ENCODE results near the gene MUC5AC.
"Not testable (repeated sequence)": the region's sequence is repeated elsewhere in the genome, so short reads cannot be mapped to it uniquely, and the experiment has no call there.

Gene MUC5AC

GRCh38 chr11:1234771-1235305, 77.1 kb downstream of the MUC5AC start:
- DNase-seq (ENCODE audit: low read depth) = no peak

- no peak for DNase-seq (ENCODE audit: low read depth)
Measured at GRCh38 chr11:1235306-1235900, 77.7 kb downstream of the MUC5AC start.

DNA sequence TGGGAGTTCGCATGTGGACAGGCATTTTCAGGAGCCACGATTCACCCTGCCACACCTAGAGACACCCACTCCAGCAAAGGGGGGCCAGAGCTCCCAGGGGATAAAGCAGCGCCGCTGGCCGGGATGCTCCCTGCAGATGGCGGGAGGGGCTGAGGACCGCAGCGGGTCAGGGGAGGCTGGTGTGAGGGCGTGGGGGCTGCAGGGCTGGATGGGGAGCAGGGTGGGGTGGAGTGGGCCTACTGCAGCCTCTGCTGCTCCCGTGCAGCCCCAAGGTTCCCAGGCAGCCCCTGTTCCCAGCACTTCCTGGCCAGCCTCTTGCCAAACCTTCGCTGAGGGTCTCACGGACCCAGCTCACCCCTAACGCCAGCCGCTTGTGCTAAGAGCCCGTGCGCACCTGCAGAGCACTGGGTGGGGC, 78.2 kb downstream of the MUC5AC start:
- DNase-seq (ENCODE audit: low read depth) = no peak

DNA sequence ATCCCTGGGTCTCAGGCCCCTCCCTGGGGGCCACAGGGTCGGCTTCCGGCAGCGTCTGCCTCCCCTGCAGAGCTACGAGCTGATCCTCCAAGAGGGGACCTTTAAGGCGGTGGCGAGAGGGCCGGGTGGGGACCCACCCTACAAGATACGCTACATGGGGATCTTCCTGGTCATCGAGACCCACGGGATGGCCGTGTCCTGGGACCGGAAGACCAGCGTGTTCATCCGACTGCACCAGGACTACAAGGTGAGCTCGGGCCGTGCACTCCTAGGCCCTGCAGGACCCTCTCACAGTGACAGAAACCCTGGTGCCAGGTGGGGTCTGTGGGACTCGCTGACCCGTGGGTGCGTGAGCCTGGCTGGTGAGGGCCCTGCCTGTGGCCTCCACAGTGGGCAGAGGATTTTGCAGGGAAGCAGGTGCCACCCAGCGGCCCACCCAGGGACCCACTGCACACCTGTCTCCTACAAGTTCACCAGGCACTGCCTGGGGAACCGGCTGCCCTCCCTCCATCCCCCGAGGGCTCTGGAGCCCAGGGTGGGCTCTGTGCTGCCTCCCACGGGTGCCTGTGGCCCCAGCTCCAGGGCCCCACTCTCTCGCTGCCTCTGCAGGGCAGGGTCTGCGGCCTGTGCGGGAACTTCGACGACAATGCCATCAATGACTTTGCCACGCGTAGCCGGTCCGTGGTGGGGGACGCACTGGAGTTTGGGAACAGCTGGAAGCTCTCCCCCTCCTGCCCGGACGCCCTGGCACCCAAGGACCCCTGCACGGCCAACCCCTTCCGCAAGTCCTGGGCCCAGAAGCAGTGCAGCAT, 78.8 kb downstream of the MUC5AC start:
- no peak for DNase-seq (ENCODE audit: low read depth)

DNA sequence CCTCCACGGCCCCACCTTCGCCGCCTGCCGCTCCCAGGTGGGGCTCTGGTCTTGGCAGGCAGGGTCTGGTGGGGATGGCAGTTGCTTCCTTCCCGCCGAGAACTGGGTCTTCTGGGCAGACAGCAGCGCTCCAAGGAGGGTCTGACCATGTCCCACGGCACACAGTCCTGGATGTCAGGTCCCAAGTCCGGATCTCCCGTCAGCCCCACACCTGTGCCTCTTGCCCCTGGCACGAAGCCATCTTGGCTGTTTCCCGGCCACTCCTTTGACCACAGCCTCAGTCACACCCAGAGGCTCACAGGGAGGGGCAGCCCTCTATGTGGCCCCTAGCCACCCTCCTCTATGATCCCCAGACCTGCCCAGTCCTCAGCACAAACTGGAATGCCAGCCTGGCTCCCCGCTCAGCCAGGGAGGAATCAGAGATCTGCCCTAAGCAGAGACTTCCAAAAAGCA, 79.4 kb downstream of the MUC5AC start:
- DNase-seq (ENCODE audit: low read depth) = no peak

GRCh38 chr11:1237851-1238250, 80.1 kb downstream of the MUC5AC start:
- DNase-seq (ENCODE audit: low read depth) = no peak

GRCh38 chr11:1238767-1239595, 81.2 kb downstream of the MUC5AC start:
- DNase-seq (ENCODE audit: low read depth) = no peak

DNA sequence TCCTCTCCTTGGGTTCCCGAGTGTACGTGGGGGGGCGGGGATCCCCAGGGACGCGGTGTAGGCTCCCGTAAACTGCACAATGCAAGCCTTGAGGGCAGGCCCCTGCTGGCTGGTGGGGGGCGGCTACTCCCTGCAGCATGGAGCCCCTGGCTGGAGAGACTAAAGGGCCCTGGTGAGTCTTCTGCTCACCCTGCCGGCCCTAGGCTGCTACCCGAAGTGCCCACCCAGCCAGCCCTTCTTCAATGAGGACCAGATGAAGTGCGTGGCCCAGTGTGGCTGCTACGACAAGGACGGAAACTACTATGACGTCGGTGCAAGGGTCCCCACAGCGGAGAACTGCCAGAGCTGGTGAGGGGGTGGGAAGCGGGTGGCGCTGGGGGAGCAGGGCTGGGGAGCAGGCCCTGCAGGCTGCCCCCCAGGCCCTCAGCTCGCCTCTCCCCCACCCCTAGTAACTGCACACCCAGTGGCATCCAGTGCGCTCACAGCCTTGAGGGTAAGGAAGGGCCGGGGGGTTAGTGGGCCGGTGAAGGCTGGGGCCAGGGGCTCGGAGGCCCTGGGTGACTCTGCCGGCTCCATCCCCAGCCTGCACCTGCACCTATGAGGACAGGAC, 81.9 kb downstream of the MUC5AC start:
- no peak for DNase-seq (ENCODE audit: low read depth)

GRCh38 chr11:1240771-1241170, 83.0 kb downstream of the MUC5AC start:
- DNase-seq (ENCODE audit: low read depth) = no peak

DNA sequence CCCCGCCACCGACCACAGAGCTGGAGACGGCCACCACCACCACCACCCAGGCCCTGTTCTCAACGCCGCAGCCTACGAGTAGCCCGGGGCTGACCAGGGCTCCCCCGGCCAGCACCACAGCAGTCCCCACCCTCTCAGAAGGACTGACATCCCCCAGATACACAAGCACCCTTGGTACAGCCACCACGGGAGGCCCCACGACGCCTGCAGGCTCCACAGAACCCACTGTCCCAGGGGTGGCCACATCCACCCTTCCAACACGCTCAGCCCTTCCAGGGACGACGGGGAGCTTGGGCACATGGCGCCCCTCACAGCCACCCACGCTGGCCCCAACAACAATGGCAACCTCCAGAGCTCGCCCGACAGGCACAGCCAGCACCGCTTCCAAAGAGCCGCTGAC, 84.0 kb downstream of the MUC5AC start:
- DNase-seq (ENCODE audit: low read depth) = no peak

DNA sequence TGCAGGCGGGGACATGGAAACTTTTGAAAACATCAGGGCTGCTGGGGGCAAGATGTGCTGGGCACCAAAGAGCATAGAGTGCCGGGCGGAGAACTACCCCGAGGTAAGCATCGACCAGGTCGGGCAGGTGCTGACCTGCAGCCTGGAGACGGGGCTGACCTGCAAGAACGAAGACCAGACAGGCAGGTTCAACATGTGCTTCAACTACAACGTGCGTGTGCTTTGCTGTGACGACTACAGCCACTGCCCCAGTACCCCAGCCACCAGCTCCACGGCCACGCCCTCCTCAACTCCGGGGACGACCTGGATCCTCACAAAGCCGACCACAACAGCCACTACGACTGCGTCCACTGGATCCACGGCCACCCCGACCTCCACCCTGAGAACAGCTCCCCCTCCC, 84.5 kb downstream of the MUC5AC start:
- DNase-seq (ENCODE audit: low read depth) = no peak

DNA sequence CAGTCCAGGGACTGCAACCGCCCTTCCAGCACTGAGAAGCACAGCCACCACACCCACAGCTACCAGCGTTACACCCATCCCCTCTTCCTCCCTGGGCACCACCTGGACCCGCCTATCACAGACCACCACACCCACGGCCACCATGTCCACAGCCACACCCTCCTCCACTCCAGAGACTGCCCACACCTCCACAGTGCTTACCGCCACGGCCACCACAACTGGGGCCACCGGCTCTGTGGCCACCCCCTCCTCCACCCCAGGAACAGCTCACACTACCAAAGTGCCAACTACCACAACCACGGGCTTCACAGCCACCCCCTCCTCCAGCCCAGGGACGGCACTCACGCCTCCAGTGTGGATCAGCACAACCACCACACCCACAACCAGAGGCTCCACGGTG, 85.0 kb downstream of the MUC5AC start:
- DNase-seq (ENCODE audit: low read depth) = not testable (repeated sequence)

- DNase-seq (ENCODE audit: low read depth) = not testable (repeated sequence)
Measured at GRCh38 chr11:1243521-1243920, 85.8 kb downstream of the MUC5AC start.

DNA sequence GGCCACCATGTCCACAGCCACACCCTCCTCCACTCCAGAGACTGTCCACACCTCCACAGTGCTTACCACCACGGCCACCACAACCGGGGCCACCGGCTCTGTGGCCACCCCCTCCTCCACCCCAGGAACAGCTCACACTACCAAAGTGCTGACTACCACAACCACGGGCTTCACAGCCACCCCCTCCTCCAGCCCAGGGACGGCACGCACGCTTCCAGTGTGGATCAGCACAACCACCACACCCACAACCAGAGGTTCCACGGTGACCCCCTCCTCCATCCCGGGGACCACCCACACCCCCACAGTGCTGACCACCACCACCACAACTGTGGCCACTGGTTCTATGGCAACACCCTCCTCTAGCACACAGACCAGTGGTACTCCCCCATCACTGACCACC, 86.8 kb downstream of the MUC5AC start:
- not testable (repeated sequence) for DNase-seq (ENCODE audit: low read depth)

- DNase-seq (ENCODE audit: low read depth) = not testable (repeated sequence)
Measured at GRCh38 chr11:1245717-1246116, 88.0 kb downstream of the MUC5AC start.

GRCh38 chr11:1246301-1246700, 88.5 kb downstream of the MUC5AC start:
- not testable (repeated sequence) for DNase-seq (ENCODE audit: low read depth)

- DNase-seq (ENCODE audit: low read depth) = not testable (repeated sequence)
Measured at GRCh38 chr11:1247026-1247425, 89.3 kb downstream of the MUC5AC start.

- not testable (repeated sequence) for DNase-seq (ENCODE audit: low read depth)
Measured at GRCh38 chr11:1248951-1249350, 91.2 kb downstream of the MUC5AC start.

DNA sequence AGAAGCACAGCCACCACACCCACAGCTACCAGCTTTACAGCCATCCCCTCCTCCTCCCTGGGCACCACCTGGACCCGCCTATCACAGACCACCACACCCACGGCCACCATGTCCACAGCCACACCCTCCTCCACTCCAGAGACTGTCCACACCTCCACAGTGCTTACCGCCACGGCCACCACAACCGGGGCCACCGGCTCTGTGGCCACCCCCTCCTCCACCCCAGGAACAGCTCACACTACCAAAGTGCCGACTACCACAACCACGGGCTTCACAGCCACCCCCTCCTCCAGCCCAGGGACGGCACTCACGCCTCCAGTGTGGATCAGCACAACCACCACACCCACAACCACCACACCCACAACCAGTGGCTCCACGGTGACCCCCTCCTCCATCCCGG, 92.7 kb downstream of the MUC5AC start:
- not testable (repeated sequence) for DNase-seq (ENCODE audit: low read depth)

All from stimulated activated CD8-positive, alpha-beta memory T cell treated with anti-CD3 and anti-CD28 coated beads, Interleukin-7, amount 100 ng/mL, for 24 hours (primary cell).